ENCODE measurements around the gene PADI6. TPM values are rescaled to one million over a fixed set of nuclear protein-coding genes. Genes with fewer than 3 reads are reported as not detected.

Gene PADI6
- total and polyA plus RNA-seq, 9 of the 15 experiments (the other 6 are each of a cell fraction or from before 2014, with no cell fraction given): not detected

DNA sequence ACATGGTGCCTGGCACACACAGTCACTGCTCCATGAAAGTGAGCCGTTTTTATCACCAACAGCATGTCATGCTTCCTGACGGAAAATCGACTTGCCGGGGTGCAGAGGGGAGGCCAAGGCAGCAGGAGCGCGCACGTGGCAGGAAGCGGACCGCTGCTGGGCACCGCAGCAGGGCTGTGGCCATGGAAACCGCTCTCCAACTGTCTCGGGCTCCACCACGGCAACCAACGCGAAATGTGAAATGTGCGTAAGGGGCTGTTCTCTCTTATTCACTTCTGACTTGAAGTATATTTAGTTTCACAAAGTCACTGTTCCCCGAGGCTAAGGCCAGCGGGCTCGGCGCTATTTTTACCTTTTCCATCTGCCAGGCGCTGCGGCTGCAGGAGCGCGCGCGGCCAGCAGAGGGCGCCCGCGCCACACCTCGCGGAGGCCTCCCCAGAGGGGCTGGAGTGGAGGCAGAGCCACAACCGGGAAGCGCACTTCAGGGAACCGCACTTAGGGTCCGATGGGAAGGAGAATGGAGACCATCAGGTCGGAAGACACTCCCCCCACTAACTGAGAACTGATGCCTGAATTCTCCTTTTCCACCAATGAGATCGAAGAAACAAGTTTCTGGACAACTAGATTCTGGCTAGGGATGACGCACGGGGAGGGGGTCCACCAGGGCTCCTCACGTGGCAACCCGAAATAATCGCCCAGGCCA, 47.8 kb downstream of the PADI6 start (continued):
- TF ChIP-seq, protein P1, sequence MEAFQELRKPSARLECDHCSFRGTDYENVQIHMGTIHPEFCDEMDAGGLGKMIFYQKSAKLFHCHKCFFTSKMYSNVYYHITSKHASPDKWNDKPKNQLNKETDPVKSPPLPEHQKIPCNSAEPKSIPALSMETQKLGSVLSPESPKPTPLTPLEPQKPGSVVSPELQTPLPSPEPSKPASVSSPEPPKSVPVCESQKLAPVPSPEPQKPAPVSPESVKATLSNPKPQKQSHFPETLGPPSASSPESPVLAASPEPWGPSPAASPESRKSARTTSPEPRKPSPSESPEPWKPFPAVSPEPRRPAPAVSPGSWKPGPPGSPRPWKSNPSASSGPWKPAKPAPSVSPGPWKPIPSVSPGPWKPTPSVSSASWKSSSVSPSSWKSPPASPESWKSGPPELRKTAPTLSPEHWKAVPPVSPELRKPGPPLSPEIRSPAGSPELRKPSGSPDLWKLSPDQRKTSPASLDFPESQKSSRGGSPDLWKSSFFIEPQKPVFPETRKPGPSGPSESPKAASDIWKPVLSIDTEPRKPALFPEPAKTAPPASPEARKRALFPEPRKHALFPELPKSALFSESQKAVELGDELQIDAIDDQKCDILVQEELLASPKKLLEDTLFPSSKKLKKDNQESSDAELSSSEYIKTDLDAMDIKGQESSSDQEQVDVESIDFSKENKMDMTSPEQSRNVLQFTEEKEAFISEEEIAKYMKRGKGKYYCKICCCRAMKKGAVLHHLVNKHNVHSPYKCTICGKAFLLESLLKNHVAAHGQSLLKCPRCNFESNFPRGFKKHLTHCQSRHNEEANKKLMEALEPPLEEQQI (IDR thresholded peaks at IDR 0.05): no peak
- peak; percentile 20; the same call in 1 of the 2 replicates for TF ChIP-seq KLF16 (IDR thresholded peaks at IDR 0.05)
- TF ChIP-seq RBM25 (IDR thresholded peaks at IDR 0.05; ENCODE audit: low read depth, low read length, severe bottlenecking): no peak
- TF ChIP-seq MYC (IDR thresholded peaks at IDR 0.05; ENCODE audit: low read depth, low read length): peak; percentile 45; the same call in 1 of the 2 replicates
- no peak for TF ChIP-seq MYC (CRISPR knock-in tag; IDR thresholded peaks at IDR 0.05; ENCODE audit: borderline replicate concordance, low read depth)
- peak; percentile 63 for TF ChIP-seq ZBTB7A (IDR thresholded peaks at IDR 0.05; ENCODE audit: borderline replicate concordance, control insufficient read depth, low read depth, low read length)
- no peak for TF ChIP-seq CLOCK (CRISPR knock-in tag; IDR thresholded peaks at IDR 0.05; ENCODE audit: borderline replicate concordance)
- TF ChIP-seq SMAD1 (IDR thresholded peaks at IDR 0.05; ENCODE audit: low read depth, low read length, partially characterized antibody): peak; percentile 56
- no peak for TF ChIP-seq ATF3 (IDR thresholded peaks at IDR 0.05)
- 0 out of 2 replicates have a peak, but pooled peaks have one; percentile 47 for TF ChIP-seq ATF3 (CRISPR knock-in tag; conservative IDR thresholded peaks at IDR 0.05)
- TF ChIP-seq MAX (CRISPR knock-in tag; IDR thresholded peaks at IDR 0.05): peak; percentile 27
- TF ChIP-seq ZNF239 (CRISPR knock-in tag; IDR thresholded peaks at IDR 0.05): no peak
- TF ChIP-seq SMAD3 (CRISPR knock-in tag; conservative IDR thresholded peaks at IDR 0.05): no peak
- no peak for TF ChIP-seq DNMT1 (IDR thresholded peaks at IDR 0.05)
- TF ChIP-seq, protein P2, sequence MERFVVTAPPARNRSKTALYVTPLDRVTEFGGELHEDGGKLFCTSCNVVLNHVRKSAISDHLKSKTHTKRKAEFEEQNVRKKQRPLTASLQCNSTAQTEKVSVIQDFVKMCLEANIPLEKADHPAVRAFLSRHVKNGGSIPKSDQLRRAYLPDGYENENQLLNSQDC (CRISPR knock-in tag; IDR thresholded peaks at IDR 0.05): peak; percentile 73
- no peak for TF ChIP-seq HMBOX1 (IDR thresholded peaks at IDR 0.05)
- TF ChIP-seq RFX1 (IDR thresholded peaks at IDR 0.05): peak; percentile 22; the same call in 1 of the 2 replicates
- peak; percentile 64; the same call in 1 of the 2 replicates for TF ChIP-seq ARID2 (IDR thresholded peaks at IDR 0.05)
